ENCODE results near the gene INPP5D.

GRCh38 chr2:233026198-233026813 is 33.8 kb upstream of the INPP5D start:
- TF ChIP-seq CTCF (conservative IDR thresholded peaks at IDR 0.05), result peak; percentile 51
- TF ChIP-seq EZH2 (IDR thresholded peaks at IDR 0.05; ENCODE audit: low read depth), result no peak

Measured in PC-9 (cell line).